Muscle of leg (tissue), 11 donors: ENCODE measurements around the gene IFNA17. TPM values are rescaled to one million over a fixed set of nuclear protein-coding genes. Genes with fewer than 3 reads are reported as not detected.
"Not testable (repeated sequence)": the region's sequence is repeated elsewhere in the genome, so short reads cannot be mapped to it uniquely, and the experiment has no call there.

Experiments
- DNase-seq: peaks from one replicate; pipeline ENCODE4 v3.0.0; 2013
- H3K27ac ChIP-seq: one replicate; pipeline ENCODE4 v1.5.1; 2013; ENCODE audit warnings: mild to moderate bottlenecking, low read length, control low read depth
- H3K27me3 ChIP-seq: one replicate; pipeline ENCODE4 v1.6.1; 2013; ENCODE audit warnings: low read length; ENCODE audit not compliant: control insufficient read depth, insufficient read depth
- H3K36me3 ChIP-seq: one replicate; pipeline ENCODE4 v1.6.1; 2013; ENCODE audit warnings: low read length; ENCODE audit not compliant: control insufficient read depth, insufficient read depth
- H3K4me1 ChIP-seq: one replicate; pipeline ENCODE4 v1.6.1; 2013; ENCODE audit warnings: low read length; ENCODE audit not compliant: control insufficient read depth, insufficient read depth
- H3K4me3 ChIP-seq: one replicate; pipeline ENCODE4 v1.5.1; 2013; ENCODE audit warnings: low read length, control low read depth
- H3K9me3 ChIP-seq: replicated peaks from 2 replicates; pipeline ENCODE4 v1.6.1; 2013; ENCODE audit warnings: low read depth, low read length; ENCODE audit not compliant: control insufficient read depth
- WGBS: methylation state at CpG from one replicate; pipeline ENCODE4 v1.1.5; 2013; ENCODE audit warnings: missing lambda C conversion rate; ENCODE audit not compliant: insufficient coverage; 5-methylcytosine and 5-hydroxymethylcytosine counted together
- polyA plus RNA-seq, 8 donors: library from polyadenylated mRNA; unstranded; fragments of 120-200 nt; gene quantifications; one replicate each; pipeline versions ENCODE4 v1.2.1 to v1.2.3, GENCODE V29; 2013; ENCODE audit warnings: inconsistent platforms in 1 of 8, low replicate concordance in 1 of 8; ENCODE audit not compliant: insufficient read length in 8 of 8, insufficient read depth in 1 of 8
- total RNA-seq: library from RNA; stranded (reverse); fragments of 120-200 nt; gene quantifications from one replicate; pipeline ENCODE4 v1.2.4, GENCODE V29; 2013

IFNA17 gene
- total and polyA plus RNA-seq, 9 donors: not detected

- 90% methylated on average over 7 of the region's 7 CpGs for WGBS
- H3K4me1 ChIP-seq: no peaks in the 10 kb centered on the region
- H3K4me3 ChIP-seq: no peak overlapping the region
- no peak for DNase-seq
- no peaks in the 10 kb centered on the region for H3K9me3 ChIP-seq
- H3K27me3 ChIP-seq: no peaks in the 10 kb centered on the region
- no peaks in the 10 kb centered on the region for H3K36me3 ChIP-seq
- H3K27ac ChIP-seq: no peak overlapping the region
Observed at GRCh38 chr9:21210311-21210710, 17.7 kb downstream of the IFNA17 start.

- not testable (repeated sequence) for H3K27ac ChIP-seq, H3K36me3 ChIP-seq, H3K4me3 ChIP-seq, DNase-seq, H3K4me1 ChIP-seq, H3K27me3 ChIP-seq, H3K9me3 ChIP-seq
- WGBS: no CpG with 5 or more reads among the region's 3 CpGs
Observed at GRCh38 chr9:21207043-21207442, 21.0 kb downstream of the IFNA17 start, which contains the start of gene IFNA10. Gene IFNA10 (minus strand): TSS chr9:21207143. CDS start chr9:21207097, 46 bp downstream.

GRCh38 chr9:21205204-21205603, 22.8 kb downstream of the IFNA17 start:
- DNase-seq: no peak
- Histone ChIP-seq H3K36me3 (no peaks in the 10 kb centered on the region), H3K9me3 (no peaks in the 10 kb centered on the region), H3K27ac (no peak overlapping the region), H3K4me1 (no peaks in the 10 kb centered on the region), H3K4me3 (no peak overlapping the region), H3K27me3 (no peaks in the 10 kb centered on the region)

- not testable (repeated sequence) for H3K27me3 ChIP-seq, DNase-seq, H3K36me3 ChIP-seq, H3K9me3 ChIP-seq, H3K27ac ChIP-seq, H3K4me3 ChIP-seq, H3K4me1 ChIP-seq
- WGBS: 80% methylated on average over 1 of the region's 4 CpGs
Observed at GRCh38 chr9:21202105-21202504, 25.9 kb downstream of the IFNA17 start, which contains the start of gene IFNA7. Gene IFNA7 (minus strand): TSS chr9:21202205. CDS start chr9:21202165, 40 bp downstream.

GRCh38 chr9:21194867-21195776, 32.9 kb downstream of the IFNA17 start:
- H3K9me3 ChIP-seq, H3K4me1 ChIP-seq, H3K27ac ChIP-seq, H3K36me3 ChIP-seq, H3K4me3 ChIP-seq, H3K27me3 ChIP-seq: not testable (repeated sequence)
- WGBS: no CpG with 5 or more reads among the region's 6 CpGs
- peak; percentile 11 for DNase-seq

- WGBS: no CpG with 5 or more reads among the region's 3 CpGs
Observed at GRCh38 chr9:21187487-21187886, 40.5 kb downstream of the IFNA17 start, which contains the start of gene IFNA4. Gene IFNA4 (minus strand): TSS chr9:21187587. CDS start chr9:21187531, 56 bp downstream.

GRCh38 chr9:21182810-21183736, 44.9 kb downstream of the IFNA17 start:
- not testable (repeated sequence) for H3K4me3 ChIP-seq, H3K27ac ChIP-seq, H3K9me3 ChIP-seq, H3K36me3 ChIP-seq, H3K4me1 ChIP-seq, H3K27me3 ChIP-seq
- peak; percentile 10 for DNase-seq
- WGBS: 40% methylated on average over 1 of the region's 4 CpGs

More at GRCh38 chr9:21187487-21187886, 40.5 kb downstream of the IFNA17 start, which contains the start of gene IFNA4:
- not testable (repeated sequence) for H3K4me3 ChIP-seq, H3K4me1 ChIP-seq, H3K27ac ChIP-seq, H3K27me3 ChIP-seq, H3K9me3 ChIP-seq, DNase-seq, H3K36me3 ChIP-seq

Other genes starting within 250 kb of the IFNA17 start
- 1.3 TPM for gene HACD4, start 196.6 kb downstream of the IFNA17 start, total RNA-seq
- 1 to 10 TPM; 1.2 to 2.4 (median 1.3) TPM for gene HACD4, start 196.6 kb downstream of the IFNA17 start, polyA plus RNA-seq
- gene IFNB1, start 150.3 kb downstream of the IFNA17 start, total RNA-seq: not detected
- not detected for gene IFNB1, start 150.3 kb downstream of the IFNA17 start, polyA plus RNA-seq
- gene IFNW1, start 86.4 kb downstream of the IFNA17 start, total RNA-seq: not detected
- not detected for gene IFNW1, start 86.4 kb downstream of the IFNA17 start, polyA plus RNA-seq
- not detected for gene IFNA21, start 61.6 kb downstream of the IFNA17 start, total RNA-seq
- gene IFNA21, start 61.6 kb downstream of the IFNA17 start, polyA plus RNA-seq: not detected
- not detected for gene IFNA4, start 40.6 kb downstream of the IFNA17 start, total RNA-seq
- gene IFNA4, start 40.6 kb downstream of the IFNA17 start, polyA plus RNA-seq: not detected
- not detected for gene IFNA7, start 26.0 kb downstream of the IFNA17 start, total RNA-seq
- gene IFNA7, start 26.0 kb downstream of the IFNA17 start, polyA plus RNA-seq: not detected
- gene IFNA10, start 21.1 kb downstream of the IFNA17 start, total RNA-seq: not detected
- not detected for gene IFNA10, start 21.1 kb downstream of the IFNA17 start, polyA plus RNA-seq
- not detected for gene IFNA16, start 10.9 kb downstream of the IFNA17 start, total RNA-seq
- gene IFNA16, start 10.9 kb downstream of the IFNA17 start, polyA plus RNA-seq: not detected
- gene IFNA14, start 11.8 kb upstream of the IFNA17 start, total RNA-seq: not detected
- not detected for gene IFNA14, start 11.8 kb upstream of the IFNA17 start, polyA plus RNA-seq
- not detected for gene IFNA5, start 77.1 kb upstream of the IFNA17 start, total RNA-seq
- not detected for gene IFNA5, start 77.1 kb upstream of the IFNA17 start, polyA plus RNA-seq
- 22.5 TPM for gene KLHL9, start 107.2 kb upstream of the IFNA17 start, total RNA-seq
- gene KLHL9, start 107.2 kb upstream of the IFNA17 start, polyA plus RNA-seq: 10 to 100 TPM; 16.8 to 31.6 (median 21.5) TPM
- gene IFNA6, start 122.7 kb upstream of the IFNA17 start, total RNA-seq: not detected
- under 1 TPM in 2 of 8 donors, not detected in 6; 0.16 to 0.29 TPM for gene IFNA6, start 122.7 kb upstream of the IFNA17 start, polyA plus RNA-seq
- gene IFNA13, start 139.8 kb upstream of the IFNA17 start, total RNA-seq: 0.04 TPM
- not detected for gene IFNA13, start 139.8 kb upstream of the IFNA17 start, polyA plus RNA-seq
- 0.09 TPM for gene IFNA2, start 157.2 kb upstream of the IFNA17 start, total RNA-seq
- not detected for gene IFNA2, start 157.2 kb upstream of the IFNA17 start, polyA plus RNA-seq
- gene IFNA8, start 180.9 kb upstream of the IFNA17 start, total RNA-seq: not detected
- gene IFNA8, start 180.9 kb upstream of the IFNA17 start, polyA plus RNA-seq: not detected
- gene IFNA1, start 212.2 kb upstream of the IFNA17 start, total RNA-seq: not detected
- not detected for gene IFNA1, start 212.2 kb upstream of the IFNA17 start, polyA plus RNA-seq